EH (cell line): ENCODE results near the gene KIZ.

Experiments
- DNase-seq: peaks from one replicate; pipeline ENCODE4 v3.0.0-alpha.2; 2015; ENCODE audit warnings: low read depth

The KIZ gene

DNA sequence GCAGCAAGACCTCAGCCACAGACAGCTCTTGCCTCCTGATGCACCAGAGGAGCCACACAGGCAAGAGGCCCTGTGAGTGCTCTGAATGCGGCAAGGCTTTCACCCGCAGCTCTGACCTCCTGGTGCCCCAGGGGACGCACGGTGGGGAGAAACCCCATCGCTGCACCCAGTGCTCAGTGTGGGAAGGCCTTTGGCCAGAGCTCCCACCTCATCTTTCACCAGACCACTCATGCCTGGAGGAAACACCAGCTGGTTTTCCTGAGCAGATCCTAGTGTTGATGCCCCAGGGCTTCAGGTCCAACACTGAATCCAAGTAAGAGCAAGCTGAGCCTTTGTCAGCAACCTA, 140.3 kb downstream of the KIZ start:
- DNase-seq: no peak

DNA sequence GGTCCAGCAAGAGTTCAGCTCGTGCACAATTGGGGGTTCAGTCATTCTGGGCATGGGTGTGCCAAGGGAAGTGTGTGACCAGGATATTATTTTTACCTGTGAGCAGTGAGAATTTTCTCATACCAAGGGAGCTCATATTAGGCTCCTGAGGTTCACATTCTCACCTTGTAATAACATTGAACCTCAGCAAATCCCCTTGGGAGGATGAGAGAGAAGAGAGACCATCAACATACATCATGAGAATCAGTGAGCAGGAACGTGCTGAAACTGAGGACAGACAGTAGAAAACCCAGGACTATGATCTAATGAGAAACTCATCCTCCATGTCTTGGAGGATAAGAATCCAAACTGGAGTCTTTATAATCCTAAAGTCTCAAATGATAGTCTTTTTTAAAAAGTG, 143.9 kb downstream of the KIZ start:
- DNase-seq: no peak

DNA sequence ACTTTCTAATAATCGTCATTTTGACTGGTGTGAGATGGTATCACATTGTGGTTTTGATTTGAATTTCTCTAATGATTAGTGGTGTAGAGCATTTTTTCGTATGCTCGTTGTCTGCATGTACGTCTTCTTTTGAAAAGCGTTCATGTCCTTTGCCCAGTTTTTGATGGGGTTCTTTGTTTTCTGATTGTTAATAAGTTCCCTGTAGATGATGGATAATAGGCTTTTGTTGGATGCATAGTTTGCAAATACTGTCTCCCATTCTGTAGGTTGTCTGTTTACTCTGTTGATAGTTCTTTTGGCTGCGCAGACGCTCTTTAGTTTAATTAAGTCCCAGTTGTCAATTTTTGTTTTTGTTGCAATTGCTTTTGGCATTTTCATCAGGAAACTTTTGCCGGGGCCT, 144.9 kb downstream of the KIZ start:
- no peak for DNase-seq

DNA sequence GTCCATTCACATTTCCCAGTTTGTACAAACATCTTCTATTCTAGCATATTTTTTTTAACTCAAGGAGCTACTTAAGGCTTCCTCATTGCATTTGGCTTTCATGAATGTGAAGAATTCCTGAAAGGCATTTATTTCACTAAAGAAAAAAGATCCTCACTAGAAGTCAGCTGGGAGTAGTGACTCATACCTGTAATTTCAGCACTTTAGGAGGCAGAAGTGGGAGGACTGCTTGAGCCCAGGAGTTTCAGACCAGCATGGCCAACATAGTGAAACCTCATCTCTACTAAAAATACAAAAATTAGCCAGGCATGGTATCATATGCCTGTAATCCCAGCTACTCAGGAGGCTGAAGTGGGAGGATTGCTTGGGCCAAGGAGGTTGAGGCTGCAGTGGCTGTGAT, 146.4 kb downstream of the KIZ start:
- DNase-seq: peak; percentile 38

DNA sequence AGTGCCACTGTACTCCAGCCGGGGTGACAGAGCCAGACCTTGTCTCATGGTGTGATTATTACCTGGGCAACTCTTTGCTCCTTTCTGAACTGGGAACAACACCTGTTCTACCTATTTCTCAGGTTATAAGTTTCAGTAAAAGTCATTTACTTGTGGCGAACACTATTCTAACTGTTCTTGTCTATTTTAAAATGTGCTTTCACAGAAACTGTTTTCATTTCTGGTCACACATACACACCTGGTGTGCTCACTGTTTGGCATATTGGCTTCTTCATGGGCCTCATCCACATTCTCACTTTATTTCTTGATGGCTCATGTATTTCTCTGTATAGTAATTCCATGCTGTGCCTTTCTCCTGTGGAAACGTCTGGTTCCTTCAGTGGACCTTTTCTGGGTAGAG, 146.8 kb downstream of the KIZ start:
- DNase-seq: no peak

DNA sequence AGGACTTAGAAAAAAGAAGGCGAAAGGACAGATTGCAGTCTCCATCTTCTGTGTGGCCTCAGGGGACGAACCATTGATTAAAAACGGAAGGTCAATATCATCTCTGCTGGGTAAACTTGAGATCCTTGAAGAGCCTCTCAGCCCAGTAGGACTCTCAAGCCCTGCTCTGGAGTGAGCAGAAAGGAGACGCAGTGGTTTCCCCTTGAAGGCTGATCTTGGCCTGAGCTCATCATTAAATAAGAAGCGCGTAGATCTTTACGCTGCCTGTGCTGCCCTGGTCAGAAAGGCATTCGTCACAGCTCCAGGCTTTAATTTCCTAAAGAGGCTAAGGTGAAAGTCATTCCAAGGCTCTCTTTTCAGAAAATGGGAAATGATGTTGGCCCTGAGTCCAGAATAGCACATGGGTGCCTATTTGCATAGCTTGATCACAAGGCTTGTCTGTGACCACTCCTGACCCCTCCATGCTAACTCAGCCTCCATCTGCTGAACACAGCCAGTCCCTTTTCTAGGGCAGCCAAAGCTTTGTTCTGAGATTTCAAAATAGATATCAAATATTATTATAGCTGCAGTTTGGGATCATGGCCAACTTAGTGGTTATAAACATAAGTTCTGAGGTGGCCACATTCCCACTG, 148.0 kb downstream of the KIZ start:
- DNase-seq: no peak

DNA sequence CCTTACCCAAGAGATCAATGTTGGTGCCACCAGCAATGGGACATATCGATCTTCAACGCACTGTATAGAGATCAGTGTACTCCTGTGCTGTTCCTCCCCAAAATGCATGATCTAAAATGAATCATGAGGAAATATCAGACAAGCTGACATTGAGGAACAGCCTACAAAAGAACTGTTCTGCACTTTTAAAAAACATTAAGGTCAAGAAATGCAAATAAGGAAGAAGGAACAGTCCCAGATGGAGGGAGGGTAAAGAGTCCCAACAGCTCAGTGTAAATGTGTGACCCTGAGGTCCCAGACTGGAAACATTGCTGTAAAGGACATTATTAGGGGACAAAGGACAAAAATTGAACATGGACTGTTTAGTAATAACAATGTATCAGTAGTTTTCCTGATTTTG, 152.9 kb downstream of the KIZ start:
- no peak for DNase-seq

DNA sequence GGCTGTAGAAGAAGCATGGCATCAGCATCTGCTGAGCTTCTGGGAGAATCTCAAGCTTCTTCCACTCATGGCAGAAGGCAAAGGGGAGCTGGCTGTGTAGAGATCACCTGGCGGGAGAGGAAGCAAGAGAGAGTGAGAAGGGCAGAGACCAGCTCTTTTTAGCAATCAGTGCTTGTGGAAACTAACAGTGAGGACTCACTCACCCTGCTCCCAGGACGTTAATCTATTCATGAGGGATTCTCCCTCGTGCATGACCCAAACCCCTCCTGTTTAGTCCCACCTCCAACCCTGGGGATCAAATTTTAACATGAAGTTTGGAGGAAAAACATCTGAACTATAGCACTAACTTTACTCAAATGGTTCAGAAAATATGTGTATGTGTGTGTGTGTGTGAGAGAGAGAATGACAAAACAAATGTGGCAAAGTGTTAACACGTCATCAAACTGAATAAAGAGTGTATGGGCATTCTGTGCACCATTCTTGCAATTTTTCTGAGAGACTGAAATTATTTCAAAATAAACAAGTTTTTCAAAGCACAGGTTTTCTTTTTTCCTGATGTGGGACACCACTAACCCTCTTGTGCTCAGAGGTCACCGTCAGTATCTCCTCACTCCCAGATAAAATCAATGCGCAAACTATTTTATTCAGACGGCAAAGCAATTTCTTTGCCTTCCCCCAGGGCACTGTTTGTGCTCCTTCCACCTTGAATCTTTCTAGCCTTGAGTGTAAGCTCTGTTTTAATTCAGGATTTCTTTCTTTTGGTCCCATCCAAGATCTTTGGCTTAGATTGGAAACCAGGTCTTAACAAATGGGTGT, 154.0 kb downstream of the KIZ start:
- no peak for DNase-seq

DNA sequence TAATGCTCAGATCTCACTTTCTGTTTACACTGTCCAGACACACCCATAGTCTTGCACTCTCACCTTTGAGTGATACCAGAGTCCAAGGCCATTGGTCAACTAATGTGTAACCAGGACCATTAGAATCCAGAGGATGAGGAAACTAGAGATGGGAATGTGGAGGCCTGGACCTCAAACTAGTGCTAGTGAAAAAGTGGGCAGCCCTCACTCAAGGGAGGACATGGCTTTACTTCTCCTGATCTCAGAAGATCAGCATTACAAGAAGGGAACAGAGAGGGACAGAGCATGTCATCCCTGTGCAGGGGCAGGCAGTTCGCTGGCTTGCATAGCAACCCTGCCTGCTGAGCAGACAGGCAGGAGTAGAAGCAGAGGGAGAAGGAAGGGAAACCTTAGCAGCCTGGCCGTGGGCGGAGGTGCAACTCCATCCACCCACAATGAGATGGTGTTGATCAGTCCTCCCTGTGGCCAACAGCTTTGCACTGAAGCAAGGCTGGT, 154.7 kb downstream of the KIZ start:
- DNase-seq: no peak

DNA sequence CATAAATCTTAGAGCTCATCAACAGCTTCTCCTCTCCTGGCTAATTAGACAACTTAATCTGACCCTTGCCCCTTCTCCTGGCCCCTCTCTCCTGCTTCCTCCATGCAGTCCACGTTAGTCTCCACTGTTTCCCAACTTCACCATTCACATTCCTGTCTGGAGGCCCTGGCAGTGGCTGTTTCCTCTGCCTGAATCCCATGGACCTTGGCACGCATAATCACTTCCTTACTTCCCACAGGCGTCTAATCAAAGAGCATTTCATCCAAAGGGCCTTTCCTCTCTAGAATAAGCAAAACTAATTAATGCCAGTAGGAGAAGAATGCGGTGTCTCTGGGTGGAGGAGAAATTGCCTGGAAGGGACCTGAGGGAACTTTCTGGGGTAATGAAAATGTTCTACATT, 160.9 kb downstream of the KIZ start:
- no peak for DNase-seq

DNA sequence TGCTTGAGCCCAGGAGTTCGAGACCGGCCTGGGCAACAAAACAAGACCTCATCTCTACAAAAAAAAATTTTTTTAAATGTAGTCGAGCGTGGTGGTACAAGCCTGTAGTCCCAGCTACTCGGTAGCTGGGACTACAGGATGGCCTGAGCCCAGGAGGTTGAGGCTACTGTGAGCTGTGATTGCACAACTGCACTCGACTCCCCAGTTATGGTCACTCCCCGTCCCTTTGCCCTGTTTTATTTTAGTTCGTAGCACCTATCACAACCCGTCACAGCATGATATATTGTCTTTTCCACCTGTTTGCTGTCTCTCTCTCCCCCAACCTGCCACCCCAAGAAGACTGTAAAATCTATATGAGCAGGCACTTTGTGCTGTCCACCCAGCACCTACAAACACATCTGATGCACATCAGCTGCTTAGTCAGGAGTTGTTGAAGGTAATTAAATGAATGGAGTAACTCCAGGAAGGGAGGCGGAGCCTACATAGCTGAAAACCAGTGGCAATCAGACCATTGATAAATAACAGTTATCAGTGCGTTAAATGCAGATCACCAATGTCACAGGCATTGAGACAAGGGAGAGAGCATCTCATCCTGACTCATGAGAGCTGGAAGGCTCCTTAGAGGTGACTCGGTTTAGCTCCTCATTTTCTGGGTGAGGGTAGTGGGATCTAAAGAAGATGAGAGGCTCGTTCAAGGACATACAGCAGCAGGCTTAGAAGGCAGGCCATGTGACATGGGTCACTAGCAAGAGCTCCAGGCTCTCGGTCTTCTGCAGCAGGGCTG, 162.9 kb downstream of the KIZ start:
- no peak for DNase-seq

DNA sequence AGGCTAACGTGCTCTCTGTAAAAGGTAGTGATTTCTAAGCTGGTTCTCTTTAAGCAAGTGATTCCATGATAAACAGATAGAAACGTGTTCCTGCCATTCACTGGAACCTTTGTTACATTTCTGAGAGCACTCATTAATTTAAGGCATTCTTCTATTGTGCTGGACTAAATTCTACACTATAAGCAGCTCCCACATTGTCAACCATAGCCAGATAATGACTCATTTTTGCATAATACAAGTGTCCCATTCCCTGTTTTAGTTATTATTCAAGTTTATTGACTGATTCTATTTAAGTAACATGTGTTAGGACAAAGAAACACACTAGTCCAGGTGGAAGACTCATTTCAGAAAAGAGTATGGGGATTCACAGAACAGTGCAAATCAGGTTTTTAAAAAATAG, 163.8 kb downstream of the KIZ start:
- no peak for DNase-seq

DNA sequence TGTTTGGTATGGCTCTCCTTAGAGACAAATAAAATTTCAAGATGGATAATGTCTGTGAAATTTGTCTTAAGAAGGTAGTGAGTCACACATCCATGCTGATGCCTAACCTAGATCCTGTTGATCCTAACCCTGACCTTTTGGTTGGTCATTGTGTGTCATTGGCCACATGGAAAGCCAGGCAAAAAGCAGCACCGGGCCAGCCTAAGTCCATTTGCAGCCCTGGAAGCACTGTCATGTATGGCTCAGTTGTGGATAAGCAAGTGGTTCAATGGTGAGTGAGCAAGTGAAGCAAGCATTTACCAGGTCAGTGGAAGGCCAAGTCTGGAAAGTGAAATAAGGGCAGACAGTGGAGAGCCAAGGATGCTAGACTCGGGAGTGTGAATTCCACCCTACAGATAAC, 165.1 kb downstream of the KIZ start:
- DNase-seq: no peak

DNA sequence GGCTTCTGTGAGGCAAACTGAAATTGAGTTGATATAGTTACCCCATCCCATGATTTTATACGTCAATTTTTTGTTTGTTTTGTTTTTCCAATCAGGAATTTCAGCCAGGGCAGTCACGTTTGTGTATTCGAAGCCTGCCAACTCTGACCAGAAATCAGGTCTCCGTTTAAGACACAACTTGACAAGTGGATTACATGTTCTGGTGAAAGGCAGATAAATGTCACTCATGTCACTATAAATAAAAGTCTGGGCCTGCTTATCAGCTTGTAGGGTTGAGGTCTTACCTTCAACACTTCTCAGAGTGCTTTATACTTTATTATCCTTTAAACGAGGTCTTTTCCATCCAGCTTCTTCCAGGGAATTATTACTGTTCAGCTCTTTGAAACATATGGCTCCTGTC, 168.9 kb downstream of the KIZ start:
- no peak for DNase-seq
